Chondrocyte (in vitro differentiated cells): ENCODE results near the gene CPT1A. TPM values are rescaled to one million over a fixed set of nuclear protein-coding genes. Genes with fewer than 3 reads are reported as not detected.

Experiments
- DNase-seq: peaks from one replicate; pipeline ENCODE4 v3.0.0; 2021; ENCODE audit warnings: mixed read lengths, low spot score
- H3K27ac Mint-ChIP-seq: one replicate; pipeline ENCODE4 v1.8.0; 2021; ENCODE audit warnings: mild to moderate bottlenecking, moderate library complexity, mixed read lengths; ENCODE audit not compliant: unreplicated experiment
- H3K27me3 Mint-ChIP-seq: 2 replicates; pipeline ENCODE4 v1.8.0; 2021; ENCODE audit warnings: low read depth, mixed read lengths
- H3K36me3 Mint-ChIP-seq: 2 replicates; pipeline ENCODE4 v1.8.0; 2021; ENCODE audit warnings: low read depth, mixed read lengths
- H3K4me1 Mint-ChIP-seq: 2 replicates; pipeline ENCODE4 v1.8.0; 2021; ENCODE audit warnings: low read depth, mild to moderate bottlenecking, mixed read lengths
- H3K4me3 Mint-ChIP-seq: one replicate; pipeline ENCODE4 v1.8.0; 2021; ENCODE audit warnings: mild to moderate bottlenecking, moderate library complexity, mixed read lengths; ENCODE audit not compliant: unreplicated experiment
- H3K9me3 Mint-ChIP-seq: 2 replicates; pipeline ENCODE4 v1.8.0; 2021; ENCODE audit warnings: low read depth, mixed read lengths
- total RNA-seq: library from RNA; stranded (reverse); gene quantifications from 3 replicates; pipeline ENCODE4 v1.2.1, GENCODE V29; 2021
- TF ChIP-seq, protein P1 (sequence below): fragments of 200-600 bp; sonication (generic); IDR thresholded peaks from 2 replicates; pipeline ENCODE4 v1.5.0; 2021; ENCODE audit warnings: antibody characterized with exemption, mild to moderate bottlenecking, moderate library complexity

Gene CPT1A
- total RNA-seq, 1 donor from 2014 or later = 58.8 TPM

DNA sequence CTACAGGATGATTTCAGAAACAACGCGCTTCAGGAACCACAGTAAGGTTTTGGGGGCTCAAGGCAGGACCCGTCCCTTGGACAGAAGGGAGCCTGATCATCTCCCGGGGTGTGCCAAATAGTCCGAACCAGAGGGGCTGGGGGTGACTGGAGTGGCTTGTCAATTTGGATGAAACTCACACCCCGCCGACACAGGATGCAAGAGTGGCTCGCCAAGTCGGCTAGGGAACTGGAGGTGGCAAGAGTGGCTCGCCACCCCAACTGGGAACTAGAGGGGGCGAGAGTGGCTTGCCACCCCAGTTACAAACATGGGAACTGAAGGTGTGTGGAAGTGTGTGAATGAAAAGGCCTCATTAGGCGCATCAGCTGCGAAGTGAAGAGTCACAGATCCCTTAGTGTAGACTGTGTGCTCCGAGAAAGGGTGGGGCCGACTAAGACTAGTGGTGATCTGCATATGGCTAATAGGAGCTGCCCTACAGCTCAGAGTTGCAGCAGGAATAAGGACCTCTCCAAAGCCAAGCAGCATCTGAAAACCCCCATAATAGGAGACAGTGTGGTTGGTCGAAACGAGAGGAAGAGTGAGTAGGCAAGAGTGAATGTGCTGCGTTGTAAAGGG lies 26.6 kb upstream of the CPT1A start:
- TF ChIP-seq, protein P1, sequence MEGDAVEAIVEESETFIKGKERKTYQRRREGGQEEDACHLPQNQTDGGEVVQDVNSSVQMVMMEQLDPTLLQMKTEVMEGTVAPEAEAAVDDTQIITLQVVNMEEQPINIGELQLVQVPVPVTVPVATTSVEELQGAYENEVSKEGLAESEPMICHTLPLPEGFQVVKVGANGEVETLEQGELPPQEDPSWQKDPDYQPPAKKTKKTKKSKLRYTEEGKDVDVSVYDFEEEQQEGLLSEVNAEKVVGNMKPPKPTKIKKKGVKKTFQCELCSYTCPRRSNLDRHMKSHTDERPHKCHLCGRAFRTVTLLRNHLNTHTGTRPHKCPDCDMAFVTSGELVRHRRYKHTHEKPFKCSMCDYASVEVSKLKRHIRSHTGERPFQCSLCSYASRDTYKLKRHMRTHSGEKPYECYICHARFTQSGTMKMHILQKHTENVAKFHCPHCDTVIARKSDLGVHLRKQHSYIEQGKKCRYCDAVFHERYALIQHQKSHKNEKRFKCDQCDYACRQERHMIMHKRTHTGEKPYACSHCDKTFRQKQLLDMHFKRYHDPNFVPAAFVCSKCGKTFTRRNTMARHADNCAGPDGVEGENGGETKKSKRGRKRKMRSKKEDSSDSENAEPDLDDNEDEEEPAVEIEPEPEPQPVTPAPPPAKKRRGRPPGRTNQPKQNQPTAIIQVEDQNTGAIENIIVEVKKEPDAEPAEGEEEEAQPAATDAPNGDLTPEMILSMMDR = no peak
- no peak overlapping the region for H3K27ac Mint-ChIP-seq
- peak; percentile 59 for DNase-seq
- H3K9me3 Mint-ChIP-seq = peaks cover 7% of the 10 kb centered on the region
- H3K4me1 Mint-ChIP-seq = peaks cover 42% of the 10 kb centered on the region
- peaks cover 2% of the 10 kb centered on the region for H3K27me3 Mint-ChIP-seq
- H3K36me3 Mint-ChIP-seq = no peaks in the 10 kb centered on the region
- no peak overlapping the region for H3K4me3 Mint-ChIP-seq

DNA sequence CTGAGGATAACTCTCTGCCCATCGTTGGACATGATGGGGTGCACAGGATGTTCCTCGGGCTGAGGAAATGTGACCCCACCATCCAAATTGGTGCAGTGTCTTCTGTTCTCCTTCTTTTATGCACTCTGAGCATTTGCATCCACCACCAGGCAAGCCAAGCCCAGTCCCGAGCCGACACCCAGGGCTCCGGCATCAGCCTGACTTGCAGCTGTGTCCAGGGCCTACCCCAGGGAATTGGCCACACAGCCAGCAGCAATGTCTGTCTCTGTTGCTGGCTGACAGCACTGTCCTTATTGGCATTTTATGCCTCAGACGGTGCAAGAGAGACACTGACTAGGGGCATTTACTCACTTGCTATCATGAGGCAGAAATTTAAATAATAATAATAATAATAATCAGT lies 25.4 kb upstream of the CPT1A start:
- peaks cover 8% of the 10 kb centered on the region for H3K9me3 Mint-ChIP-seq
- H3K4me1 Mint-ChIP-seq = peaks cover 29% of the 10 kb centered on the region
- no peaks in the 10 kb centered on the region for H3K36me3 Mint-ChIP-seq
- TF ChIP-seq, protein P1 = no peak
- no peak overlapping the region for H3K4me3 Mint-ChIP-seq
- DNase-seq = peak; percentile 38
- peaks cover 4% of the 10 kb centered on the region for H3K27me3 Mint-ChIP-seq
- no peak overlapping the region for H3K27ac Mint-ChIP-seq

DNA sequence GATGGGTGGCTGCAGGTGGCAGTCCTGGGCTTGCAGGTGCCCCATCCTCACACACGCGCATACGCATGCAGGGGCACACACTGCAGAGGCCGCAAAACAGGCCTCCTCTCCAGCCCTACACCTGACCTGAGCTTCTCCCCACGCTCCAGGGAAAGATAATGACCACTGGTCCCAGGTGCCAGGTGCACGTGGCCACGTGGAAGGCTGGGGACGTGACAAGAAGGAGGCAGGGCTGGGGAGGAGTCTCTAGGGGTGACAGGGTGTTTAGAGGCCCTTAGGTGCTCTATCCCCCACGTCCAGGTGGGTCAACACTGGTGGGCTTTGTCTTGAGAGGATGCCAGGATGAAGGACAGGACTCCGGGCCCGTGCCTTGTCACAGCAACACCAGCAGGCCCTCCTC lies 23.5 kb upstream of the CPT1A start:
- peak; percentile 69 for DNase-seq
- Mint-ChIP-seq H3K4me3 (no peak overlapping the region), H3K27me3 (peaks cover 4% of the 10 kb centered on the region), H3K36me3 (no peaks in the 10 kb centered on the region), H3K4me1 (peaks cover 13% of the 10 kb centered on the region), H3K9me3 (peaks cover 8% of the 10 kb centered on the region), H3K27ac (no peak overlapping the region)
- TF ChIP-seq, protein P1 = no peak

DNA sequence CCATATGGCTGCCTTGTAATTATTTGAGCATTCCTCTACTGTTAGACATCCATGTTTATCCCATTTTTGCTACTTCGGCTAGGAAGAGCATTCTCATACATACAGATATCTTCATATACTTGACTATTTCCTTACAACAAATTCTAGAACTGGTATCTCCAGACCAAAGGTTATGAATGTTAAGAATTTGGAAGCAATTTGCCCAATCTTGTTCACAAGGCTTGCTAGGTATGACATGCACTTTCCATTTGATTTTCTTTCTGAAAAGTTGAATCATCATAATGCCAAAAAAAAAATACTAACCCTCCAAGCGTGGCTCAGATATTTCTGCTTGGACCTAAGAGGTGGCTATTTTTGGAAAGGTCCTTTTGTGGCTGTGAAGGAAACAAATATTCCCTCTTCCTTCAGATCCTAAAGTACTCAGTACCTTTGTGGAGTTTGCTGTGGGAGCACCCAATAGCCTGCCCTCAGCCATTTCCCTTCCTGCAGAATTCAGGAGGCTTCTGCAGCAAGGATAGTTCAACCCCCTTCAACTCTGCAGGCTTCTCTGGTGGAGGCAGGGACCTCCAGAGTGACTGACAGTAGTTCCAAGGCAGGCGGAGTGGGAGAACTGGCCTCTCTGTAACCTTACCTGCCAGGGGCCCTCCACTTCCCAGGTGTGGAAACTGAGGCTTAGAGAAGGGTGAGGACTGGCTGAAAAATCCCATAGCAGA lies 22.0 kb upstream of the CPT1A start:
- Mint-ChIP-seq H3K9me3 (peaks cover 8% of the 10 kb centered on the region), H3K4me3 (no peak overlapping the region), H3K36me3 (no peaks in the 10 kb centered on the region), H3K27me3 (peaks cover 4% of the 10 kb centered on the region), H3K4me1 (peaks cover 4% of the 10 kb centered on the region), H3K27ac (no peak overlapping the region)
- TF ChIP-seq, protein P1 = no peak
- DNase-seq = no peak

DNA sequence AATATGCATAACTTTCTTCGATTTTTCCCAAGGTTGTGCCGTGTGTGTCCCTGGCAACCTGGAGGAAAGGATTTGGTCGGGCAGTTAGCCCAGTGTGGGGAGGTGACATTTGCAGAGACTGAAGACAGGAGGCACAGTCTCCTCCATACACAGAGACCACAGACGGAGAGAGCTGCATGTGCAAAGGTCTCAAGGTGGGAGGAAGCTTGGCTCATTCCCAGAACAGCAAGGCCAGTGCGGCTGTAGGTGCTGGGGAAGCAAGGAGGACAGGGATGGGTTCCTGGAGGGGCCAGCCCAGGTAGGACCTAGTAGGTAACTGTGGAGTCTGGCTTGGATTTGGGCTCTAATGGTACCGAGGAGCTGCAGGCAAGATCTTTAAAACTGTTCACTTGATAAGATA lies 20.7 kb upstream of the CPT1A start:
- H3K27ac Mint-ChIP-seq = no peak overlapping the region
- peaks cover 3% of the 10 kb centered on the region for H3K27me3 Mint-ChIP-seq
- no peaks in the 10 kb centered on the region for H3K36me3 Mint-ChIP-seq
- TF ChIP-seq, protein P1 = no peak
- DNase-seq = peak; percentile 46
- H3K4me1 Mint-ChIP-seq = peaks cover 4% of the 10 kb centered on the region
- H3K9me3 Mint-ChIP-seq = peaks cover 8% of the 10 kb centered on the region
- H3K4me3 Mint-ChIP-seq = no peak overlapping the region
